HG03039 (cell line): ENCODE measurements around the gene HIBCH.

Experiments
- ATAC-seq: cut with Tn5 transposase; IDR thresholded peaks from one replicate; pipeline ENCODE4 v1.9.1; 2021; ENCODE audit warnings: mild to moderate bottlenecking, moderate library complexity; ENCODE audit not compliant: unreplicated experiment

The HIBCH gene

GRCh38 chr2:190199530-190199929, 120.1 kb downstream of the HIBCH start:
- ATAC-seq = no peak

DNA sequence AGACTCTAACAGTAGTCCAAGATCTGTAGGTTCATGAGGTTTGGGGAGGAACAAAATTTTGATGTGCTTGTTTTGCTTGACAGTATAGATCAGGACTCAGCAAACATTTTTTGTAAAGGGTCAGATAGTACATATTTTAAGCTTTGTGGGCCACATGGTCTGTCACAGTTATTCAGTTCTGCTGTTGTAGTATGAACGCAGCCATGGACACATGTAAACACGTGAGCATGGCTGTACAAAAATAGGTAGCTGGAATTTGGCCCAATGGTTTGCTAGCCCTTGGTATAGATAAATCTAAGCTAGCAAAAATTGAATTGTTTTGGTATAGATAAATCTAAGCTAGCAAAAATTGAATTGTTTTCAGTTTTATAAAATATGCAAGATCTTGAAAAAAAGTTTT, 120.5 kb downstream of the HIBCH start:
- ATAC-seq = no peak

- ATAC-seq = no peak
These were observed 122.4 kb downstream of the HIBCH start for GRCh38 chr2:190197143-190197720.

- ATAC-seq = no peak
These were observed 129.0 kb downstream of the HIBCH start for GRCh38 chr2:190190507-190191162.

DNA sequence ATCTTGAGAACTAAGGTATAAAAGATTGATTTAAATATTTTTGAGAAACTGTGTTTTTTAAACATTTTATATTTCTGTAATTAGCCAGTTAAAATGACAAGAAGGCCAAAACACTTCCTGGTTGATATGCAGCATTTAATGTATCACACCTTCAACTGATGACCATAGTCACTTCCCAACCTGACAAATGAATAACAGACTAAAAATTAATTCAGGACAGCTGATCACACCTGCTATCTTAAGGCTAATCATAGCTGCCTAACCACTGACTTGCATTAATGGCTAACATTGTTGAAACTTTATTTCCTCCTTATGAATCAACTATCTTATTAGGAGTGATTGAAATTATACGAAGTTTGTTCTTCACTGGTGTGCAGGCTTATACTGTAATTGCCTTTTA, 131.3 kb downstream of the HIBCH start:
- no peak for ATAC-seq

DNA sequence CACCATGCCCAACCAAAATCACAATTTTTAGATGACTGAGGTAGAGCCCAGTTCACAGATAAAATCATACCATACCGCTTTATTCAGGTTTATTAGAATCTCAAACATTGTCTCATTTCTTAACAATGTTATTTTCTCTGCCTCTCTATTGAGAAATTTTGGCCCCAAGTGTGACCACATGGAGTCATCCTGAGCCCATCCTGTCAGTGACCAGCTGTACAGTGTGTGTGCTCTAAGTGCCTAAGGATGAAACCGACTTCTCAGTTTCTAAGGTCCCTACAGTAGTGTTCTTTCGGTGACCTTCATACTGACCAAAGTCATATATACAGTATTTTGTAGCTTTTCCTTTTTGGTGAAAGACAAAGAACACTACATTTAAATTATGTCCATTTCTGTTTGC, 133.4 kb downstream of the HIBCH start:
- no peak for ATAC-seq

GRCh38 chr2:190185380-190185779, 134.2 kb downstream of the HIBCH start:
- ATAC-seq = no peak

DNA sequence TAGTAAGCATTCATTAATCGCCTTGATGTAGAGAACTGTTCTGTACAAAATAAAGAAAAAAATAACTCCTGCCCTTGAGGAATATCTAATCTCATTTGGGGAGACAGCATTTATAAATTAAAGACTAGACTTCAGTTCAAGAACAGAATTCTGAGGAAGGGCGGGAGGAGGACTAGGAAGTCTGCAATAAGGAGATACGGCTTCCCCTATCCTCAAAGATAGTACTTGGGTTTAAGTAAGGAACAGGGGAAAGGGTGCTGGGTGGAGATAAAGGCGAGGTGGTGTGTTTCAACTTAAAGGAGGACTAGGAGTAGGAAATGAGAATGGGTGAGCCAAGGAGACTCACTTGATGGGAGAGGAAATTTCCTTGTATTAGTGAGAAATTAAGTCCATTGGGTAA, 135.2 kb downstream of the HIBCH start:
- no peak for ATAC-seq

- no peak for ATAC-seq
These were observed 136.1 kb downstream of the HIBCH start for GRCh38 chr2:190183539-190183938.

DNA sequence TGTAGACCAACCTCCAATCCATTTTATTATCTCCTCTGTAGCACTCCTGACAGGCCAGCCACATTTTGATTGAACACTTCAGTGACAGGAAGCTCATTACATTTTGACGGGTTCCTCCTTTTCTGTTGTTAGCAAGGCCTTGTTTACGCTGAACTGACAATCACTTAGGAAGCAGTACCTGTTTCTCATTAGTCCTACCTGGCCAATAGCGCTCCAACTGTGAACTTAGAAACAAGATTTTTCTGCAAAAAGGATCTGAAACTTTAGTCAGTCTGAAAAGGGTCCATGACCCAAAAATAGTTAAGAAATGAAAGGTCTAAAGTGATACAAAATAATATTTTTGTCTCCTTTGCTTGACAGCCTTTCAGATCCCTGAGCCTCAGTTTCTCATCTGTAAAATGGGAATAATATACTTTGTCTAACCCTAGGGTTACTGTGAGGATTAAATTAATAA, 137.5 kb downstream of the HIBCH start:
- ATAC-seq = no peak

GRCh38 chr2:190181123-190181669, 138.4 kb downstream of the HIBCH start:
- no peak for ATAC-seq

GRCh38 chr2:190180313-190181122, 139.1 kb downstream of the HIBCH start:
- peak; percentile 71 for ATAC-seq

- no peak for ATAC-seq
These were observed 139.8 kb downstream of the HIBCH start for GRCh38 chr2:190179754-190180312.

DNA sequence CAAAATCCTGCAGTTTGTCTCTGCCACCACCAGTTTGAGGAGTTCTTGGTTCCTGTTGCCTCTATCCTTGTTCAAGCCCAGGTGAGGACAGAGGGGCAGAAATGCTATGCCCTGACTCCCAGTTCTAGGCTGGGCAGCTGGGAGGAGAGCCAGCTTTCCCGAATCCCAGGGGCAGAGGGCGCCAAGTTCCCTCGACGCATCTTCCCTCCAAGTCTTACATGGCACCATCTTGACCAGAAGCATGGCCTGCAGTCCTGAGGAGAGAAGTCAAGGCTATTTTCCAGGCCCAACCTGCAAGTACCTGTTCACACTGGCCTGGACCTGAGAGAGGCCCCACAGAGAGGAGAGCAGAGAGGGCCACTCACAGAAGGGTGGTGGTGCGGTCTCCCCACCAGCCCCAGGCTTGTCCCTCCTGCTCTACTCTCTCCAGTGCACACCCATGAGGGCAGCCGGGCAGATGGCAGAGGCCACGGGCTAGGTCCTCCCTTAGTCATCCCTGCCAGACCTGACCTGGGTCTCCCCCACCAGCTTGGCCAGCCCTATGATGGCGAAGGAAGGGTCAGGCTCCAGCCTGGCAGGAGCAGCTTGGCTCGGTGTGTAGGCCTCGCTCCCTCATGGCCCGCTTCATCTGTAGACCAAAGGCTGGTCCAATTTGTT, 141.4 kb downstream of the HIBCH start:
- ATAC-seq = no peak

DNA sequence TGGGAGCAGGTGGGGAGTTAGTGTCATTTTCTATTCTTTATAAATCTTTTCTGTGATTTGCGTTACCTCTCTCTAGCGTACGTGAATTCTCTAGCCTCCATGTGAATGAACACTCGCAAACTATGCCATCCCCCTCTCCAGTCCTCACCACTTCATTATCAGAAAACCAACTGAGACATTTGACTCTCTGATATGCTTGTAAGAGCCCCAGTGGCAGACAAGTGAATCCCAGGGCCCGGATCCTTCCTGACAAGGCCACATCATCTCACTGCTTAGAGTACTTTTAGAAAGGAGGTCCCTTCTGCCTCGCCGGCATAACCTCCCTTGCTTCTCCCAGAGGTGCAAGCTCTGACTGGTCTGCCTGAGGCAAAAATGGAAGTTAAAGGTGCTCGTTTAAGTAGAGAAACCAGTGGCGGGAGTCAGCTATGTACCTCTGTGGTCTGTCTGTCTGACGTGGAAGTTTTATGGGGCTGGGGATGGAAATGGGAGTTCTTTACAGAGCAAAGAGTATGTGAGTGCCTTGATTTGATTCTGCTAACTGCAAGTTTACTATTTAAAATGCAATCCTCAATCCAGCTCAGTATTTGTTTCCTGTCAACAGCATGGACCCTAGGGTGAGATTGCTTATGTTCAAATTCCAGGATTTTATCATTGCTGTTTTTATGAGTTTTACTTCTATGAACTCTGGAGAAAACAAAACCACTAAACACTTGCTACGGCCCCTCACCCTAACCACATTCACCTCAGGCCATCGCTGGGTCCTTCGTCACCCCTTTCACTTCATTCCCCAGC, 142.2 kb downstream of the HIBCH start:
- no peak for ATAC-seq

GRCh38 chr2:190173392-190173791, 146.2 kb downstream of the HIBCH start:
- no peak for ATAC-seq

GRCh38 chr2:190170673-190171072, 149.0 kb downstream of the HIBCH start:
- no peak for ATAC-seq

DNA sequence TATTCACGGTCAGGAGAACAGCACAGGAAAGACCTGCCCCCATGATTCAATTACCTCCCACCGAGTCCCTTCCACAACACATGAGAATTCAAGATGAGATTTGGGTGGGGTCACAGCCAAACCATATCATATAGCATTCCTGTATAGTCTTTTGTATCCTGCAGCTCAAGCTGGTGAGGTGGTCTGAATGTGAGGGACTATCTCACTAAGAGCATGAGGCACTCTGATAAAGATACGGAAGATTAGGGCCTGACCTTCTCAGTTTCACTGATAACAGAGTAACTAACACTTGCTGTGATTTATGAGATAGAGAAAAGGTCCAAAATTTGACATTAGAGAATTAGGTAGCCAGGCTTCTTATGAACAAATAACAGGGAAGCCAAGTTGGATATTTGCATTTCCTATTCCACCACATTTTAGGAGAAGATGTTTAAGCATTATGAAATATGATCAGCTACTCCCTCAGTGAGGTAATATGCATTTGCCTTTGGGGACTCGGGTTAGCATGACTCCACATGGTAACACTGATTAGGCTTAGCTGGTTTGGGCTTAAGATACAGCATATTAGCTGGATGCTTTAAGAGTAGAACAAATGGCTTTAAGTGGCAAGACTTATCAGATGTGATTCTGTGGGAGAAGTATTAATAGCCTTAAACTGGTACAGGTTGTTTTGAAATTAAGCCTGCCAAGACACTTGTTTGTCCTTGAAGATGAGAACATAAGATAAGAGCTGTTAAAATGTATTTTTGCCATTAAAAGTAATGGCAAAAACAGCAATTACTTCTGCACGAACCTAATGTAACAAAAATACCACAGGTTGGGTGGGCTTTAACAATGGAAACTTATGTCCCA, 150.2 kb downstream of the HIBCH start:
- ATAC-seq = no peak

DNA sequence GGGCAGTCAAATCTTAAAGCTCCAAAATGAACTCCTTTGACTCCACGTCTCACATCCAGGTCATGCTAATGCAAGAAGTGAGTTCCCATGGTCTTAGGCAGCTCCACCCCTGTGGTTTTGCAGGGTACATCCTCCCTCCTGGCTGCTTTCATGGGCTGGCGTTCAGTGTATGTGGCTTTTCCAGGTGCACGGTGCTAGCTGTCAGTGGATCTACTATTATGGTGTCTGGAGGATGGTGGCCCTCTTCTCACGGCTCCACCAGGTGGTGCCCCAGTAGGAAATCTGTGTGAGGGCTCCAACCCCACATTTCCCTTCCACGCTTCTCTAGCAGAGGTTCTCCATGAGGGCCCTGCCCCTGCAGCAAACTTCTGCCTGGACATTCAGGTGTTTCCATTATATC, 151.9 kb downstream of the HIBCH start:
- no peak for ATAC-seq
